GM23338 (cell line): ENCODE data around the gene DNAJB2.

Experiments used
- CTCF ChIP-seq, 2 experiments: fragments of 200-600 bp in 1 of 2; sonication (generic) in 1 of 2; conservative IDR thresholded peaks; 2 replicates each; pipeline versions ENCODE4 v1.5.1 to v1.6.1; 2016 to 2017; ENCODE audit warnings: antibody characterized with exemption in 2 of 2, low read depth in 2 of 2, mild to moderate bottlenecking in 2 of 2, moderate library complexity in 1 of 2
- EZH2 ChIP-seq: fragments of 200-600 bp; sonication (generic); IDR thresholded peaks from one replicate; pipeline ENCODE4 v1.8.0; 2017; ENCODE audit warnings: antibody characterized with exemption, mild to moderate bottlenecking, low read depth; ENCODE audit not compliant: unreplicated experiment
- EZH2phosphoT487 ChIP-seq: fragments of 200-600 bp; sonication (generic); IDR thresholded peaks from one replicate; pipeline ENCODE4 v1.8.1; 2018; ENCODE audit warnings: antibody characterized with exemption; ENCODE audit not compliant: unreplicated experiment
- POLR2AphosphoS5 ChIP-seq: IDR thresholded peaks from 2 replicates; pipeline ENCODE4 v1.6.1; 2016; ENCODE audit warnings: antibody characterized with exemption, low read depth
- ZNF114 ChIP-seq: fragments of 250-450 bp; sonication (Bioruptor Pico); IDR thresholded peaks from 2 replicates; pipeline ENCODE4 v1.5.0; 2020; ENCODE audit warnings: mild to moderate bottlenecking, moderate library complexity

GRCh38 chr2:219306047-219306446 is 26.9 kb downstream of the DNAJB2 start:
- TF ChIP-seq CTCF (conservative IDR thresholded peaks at IDR 0.05; ENCODE audit: low read depth in 2 of 2) (no peak), POLR2AphosphoS5 (no peak), EZH2 (no peak), EZH2phosphoT487 (no peak), ZNF114 (no peak)
